Upper lobe of left lung (tissue), 6 donors: ENCODE measurements around the gene NRXN2. TPM values are rescaled to one million over a fixed set of nuclear protein-coding genes. Genes with fewer than 3 reads are reported as not detected.

ENCODE experiments used
- ATAC-seq, 2 donors: fragments of 200-7000 bp; cut with Tn5 transposase; one replicate each; pipeline ENCODE4 v1.9.1; 2022; ENCODE audit warnings: mild to moderate bottlenecking in 2 of 2, moderate library complexity in 2 of 2; ENCODE audit not compliant: low FRiP score in 2 of 2
- DNase-seq, 2 donors: peaks; one replicate each; pipeline ENCODE4 v3.0.0-alpha.2; 2019 to 2020
- H3K27ac ChIP-seq, 4 donors: fragments of 200-600 bp; sonication (generic); one replicate each; pipeline ENCODE4 v1.5.1; 2016 to 2019
- H3K27me3 ChIP-seq, 4 donors: fragments of 200-600 bp; sonication (generic); one replicate each; pipeline ENCODE4 v1.5.1; 2017 to 2019
- H3K36me3 ChIP-seq, 4 donors: fragments of 200-600 bp; sonication (generic); one replicate each; pipeline ENCODE4 v1.5.1; 2016 to 2019
- H3K4me1 ChIP-seq, 4 donors: fragments of 200-600 bp; sonication (generic); one replicate each; pipeline ENCODE4 v1.5.1; 2018 to 2019
- H3K4me3 ChIP-seq, 4 donors: fragments of 200-600 bp; sonication (generic); one replicate each; pipeline ENCODE4 v1.5.1; 2017 to 2019; ENCODE audit warnings: mild to moderate bottlenecking in 2 of 4, moderate library complexity in 1 of 4
- H3K9me3 ChIP-seq, 4 donors: fragments of 200-600 bp; sonication (generic); one replicate each; pipeline ENCODE4 v1.5.1; 2018 to 2019
- EP300 ChIP-seq, 4 donors: sonication (generic); formaldehyde crosslinking; IDR thresholded peaks; one replicate each; pipeline ENCODE4 v1.5.1; 2017; ENCODE audit warnings: antibody characterized with exemption in 4 of 4, control low read depth in 2 of 4
- POLR2A ChIP-seq, 4 donors: fragments of 450-650 bp; IDR thresholded peaks; one replicate each; pipeline ENCODE4 v1.5.1; 2016 to 2017; ENCODE audit warnings: antibody characterized with exemption in 4 of 4, mild to moderate bottlenecking in 2 of 4
- POLR2AphosphoS5 ChIP-seq, 2 donors: sonication (generic); formaldehyde crosslinking; IDR thresholded peaks; one replicate each; pipeline ENCODE4 v1.5.1; 2017; ENCODE audit warnings: antibody characterized with exemption in 2 of 2
- WGBS, 2 donors: methylation state at CpG; one replicate each; pipeline ENCODE4 v1.1.5; 2017 to 2018; 5-methylcytosine and 5-hydroxymethylcytosine counted together
- total RNA-seq, 6 donors: library from RNA; depleted of rRNA in 4 of 6; stranded (reverse); fragments of >200 nt in 4 of 6; gene quantifications; one replicate each; pipeline versions ENCODE4 v1.1.0 to v1.2.1, GENCODE V29; 2016 to 2021
- TF ChIP-seq, protein P1 (sequence below), 6 experiments: fragments of 450-650 bp in 4 of 6; fragments of 200-600 bp in 2 of 6; sonication (generic) in 2 of 6; IDR thresholded peaks; one replicate each; pipeline ENCODE4 v1.5.1; 2016 to 2019; ENCODE audit warnings: antibody characterized with exemption in 6 of 6
- donor health status: DM: no; HTN: no; CAD: no; lungs with moderate emphysema.
- donor health status: DM: no; HTN: yes; CAD: no; lungs with severe emphysema.

Gene NRXN2
- total RNA-seq, 6 donors from 2014 or later: 0.59 to 21.6 (median 2.9) TPM; not detected in 2

DNA sequence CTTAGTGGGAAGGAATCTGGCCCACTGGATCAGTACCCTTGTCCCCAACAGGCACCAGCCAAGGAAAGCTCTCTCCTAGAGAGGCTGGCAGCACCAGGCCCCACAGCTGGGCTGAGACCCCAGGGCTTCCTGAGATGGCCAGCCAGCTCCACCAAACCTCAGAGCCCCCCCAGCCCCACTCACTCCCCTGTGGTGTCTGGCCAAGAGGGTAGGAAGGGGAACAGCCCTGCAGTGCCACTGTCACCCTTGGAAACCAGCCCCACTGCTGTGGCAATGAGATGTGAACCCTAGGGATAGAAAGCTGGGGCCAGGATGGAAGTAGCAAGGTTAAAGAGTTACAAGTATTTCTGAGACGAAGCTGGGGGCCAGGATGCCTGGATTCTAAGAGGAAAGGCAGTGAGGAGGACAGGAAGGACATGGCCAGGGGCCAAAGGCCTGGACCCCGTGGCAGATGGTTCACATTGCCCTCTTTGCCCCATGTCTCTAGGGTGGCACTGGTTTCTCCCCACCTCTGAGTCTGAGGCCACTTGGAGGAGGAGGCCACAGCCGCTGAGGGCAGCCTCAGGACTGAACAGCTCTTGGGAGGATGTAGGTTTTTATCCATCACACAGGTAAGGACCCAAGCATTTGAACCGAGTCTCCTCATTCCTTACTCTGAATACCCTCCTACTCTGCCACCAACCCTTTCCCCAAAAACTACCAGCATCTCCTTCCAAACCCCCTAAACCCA, 28.8 kb downstream of the NRXN2 start:
- DNase-seq: peak in 1 of 2 donors; percentile 24
- Histone ChIP-seq H3K36me3 (no peaks in the 10 kb centered on the region), H3K27ac (no peak overlapping the region), H3K9me3 (no peaks in the 10 kb centered on the region), H3K27me3 (no peaks in the 10 kb centered on the region), H3K4me3 (no peak overlapping the region), H3K4me1 (peaks cover 0 to 2% (median under 1%) of the 10 kb centered on the region in 4 donors)
- TF ChIP-seq POLR2AphosphoS5 (IDR thresholded peaks at IDR 0.05): no peak
- WGBS, 2 donors: 45 to 71% methylated on average over 4 of the region's 4 CpGs
- ATAC-seq: no peak

DNA sequence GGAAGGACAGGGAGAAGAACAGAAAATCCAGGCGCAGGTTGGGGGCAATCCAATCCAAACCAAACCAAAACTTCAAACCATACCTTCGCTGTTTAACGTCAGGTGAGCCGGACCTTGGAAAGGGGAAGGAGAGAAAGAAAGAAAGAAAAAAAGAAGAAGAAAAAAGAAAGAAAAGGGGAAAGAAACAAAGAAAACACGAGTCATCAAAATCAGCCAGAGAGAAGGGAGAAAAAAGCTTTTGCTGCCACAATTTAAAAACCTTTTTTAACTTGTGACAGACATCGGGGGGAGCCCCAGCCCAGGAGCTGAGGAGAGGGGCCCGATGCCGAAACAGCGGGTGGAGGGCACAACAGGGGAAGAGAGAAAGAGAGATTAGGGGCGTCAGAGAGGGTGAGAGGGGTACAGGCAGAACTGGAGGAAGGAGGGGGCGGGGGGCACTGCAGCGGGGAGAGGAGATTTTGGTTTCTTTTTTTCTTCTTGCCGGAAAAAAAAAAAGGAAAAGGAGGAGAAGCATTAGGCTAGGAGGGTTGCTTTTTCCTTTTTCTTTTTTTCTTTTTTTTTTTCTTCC, 30.1 kb downstream of the NRXN2 start:
- ATAC-seq (no peak), DNase-seq (peak in 1 of 2 donors; percentile 13)
- Histone ChIP-seq H3K4me1 (peaks cover 10 to 15% (median 12%) of the 10 kb centered on the region in 4 donors), H3K9me3 (no peaks in the 10 kb centered on the region), H3K4me3 (no peak overlapping the region), H3K27ac (no peak overlapping the region), H3K36me3 (no peaks in the 10 kb centered on the region), H3K27me3 (no peaks in the 10 kb centered on the region)
- 19 to 22% methylated on average over 13 of the region's 13 CpGs for WGBS, 2 donors
- no peak for TF ChIP-seq POLR2A (IDR thresholded peaks at IDR 0.05)
- no peak for TF ChIP-seq POLR2AphosphoS5 (IDR thresholded peaks at IDR 0.05)

DNA sequence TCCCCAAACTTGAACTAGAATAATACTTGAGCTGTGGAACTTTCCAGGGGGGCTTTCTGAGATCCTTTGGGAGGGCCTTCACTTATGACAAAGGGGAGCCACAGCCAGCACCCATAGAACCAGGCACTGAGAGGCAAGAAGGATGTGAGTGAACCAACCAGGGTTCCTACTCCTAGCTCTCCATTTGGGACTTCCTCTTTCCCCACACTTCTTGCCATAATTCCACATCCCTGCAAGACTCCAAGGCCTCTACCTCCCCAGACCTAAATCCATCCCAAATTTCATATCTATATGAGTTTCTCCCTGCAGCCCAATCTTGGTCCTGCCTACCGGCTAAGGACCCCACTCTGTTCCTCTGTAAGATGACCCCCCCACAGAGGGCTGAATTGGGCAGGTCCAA, 31.5 kb downstream of the NRXN2 start:
- Histone ChIP-seq H3K27ac (no peak overlapping the region), H3K36me3 (no peaks in the 10 kb centered on the region), H3K27me3 (no peaks in the 10 kb centered on the region), H3K9me3 (no peaks in the 10 kb centered on the region), H3K4me1 (peaks cover 10 to 19% (median 16%) of the 10 kb centered on the region in 4 donors), H3K4me3 (no peak overlapping the region)
- ATAC-seq: no peak
- no peak for DNase-seq
- WGBS, 2 donors: 93 to 100% methylated on average over 1 of the region's 1 CpG
- TF ChIP-seq EP300 (IDR thresholded peaks at IDR 0.05) (no peak), POLR2A (IDR thresholded peaks at IDR 0.05) (no peak), POLR2AphosphoS5 (IDR thresholded peaks at IDR 0.05) (no peak)
- TF ChIP-seq, protein P1, sequence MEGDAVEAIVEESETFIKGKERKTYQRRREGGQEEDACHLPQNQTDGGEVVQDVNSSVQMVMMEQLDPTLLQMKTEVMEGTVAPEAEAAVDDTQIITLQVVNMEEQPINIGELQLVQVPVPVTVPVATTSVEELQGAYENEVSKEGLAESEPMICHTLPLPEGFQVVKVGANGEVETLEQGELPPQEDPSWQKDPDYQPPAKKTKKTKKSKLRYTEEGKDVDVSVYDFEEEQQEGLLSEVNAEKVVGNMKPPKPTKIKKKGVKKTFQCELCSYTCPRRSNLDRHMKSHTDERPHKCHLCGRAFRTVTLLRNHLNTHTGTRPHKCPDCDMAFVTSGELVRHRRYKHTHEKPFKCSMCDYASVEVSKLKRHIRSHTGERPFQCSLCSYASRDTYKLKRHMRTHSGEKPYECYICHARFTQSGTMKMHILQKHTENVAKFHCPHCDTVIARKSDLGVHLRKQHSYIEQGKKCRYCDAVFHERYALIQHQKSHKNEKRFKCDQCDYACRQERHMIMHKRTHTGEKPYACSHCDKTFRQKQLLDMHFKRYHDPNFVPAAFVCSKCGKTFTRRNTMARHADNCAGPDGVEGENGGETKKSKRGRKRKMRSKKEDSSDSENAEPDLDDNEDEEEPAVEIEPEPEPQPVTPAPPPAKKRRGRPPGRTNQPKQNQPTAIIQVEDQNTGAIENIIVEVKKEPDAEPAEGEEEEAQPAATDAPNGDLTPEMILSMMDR (IDR thresholded peaks at IDR 0.05): no peak

DNA sequence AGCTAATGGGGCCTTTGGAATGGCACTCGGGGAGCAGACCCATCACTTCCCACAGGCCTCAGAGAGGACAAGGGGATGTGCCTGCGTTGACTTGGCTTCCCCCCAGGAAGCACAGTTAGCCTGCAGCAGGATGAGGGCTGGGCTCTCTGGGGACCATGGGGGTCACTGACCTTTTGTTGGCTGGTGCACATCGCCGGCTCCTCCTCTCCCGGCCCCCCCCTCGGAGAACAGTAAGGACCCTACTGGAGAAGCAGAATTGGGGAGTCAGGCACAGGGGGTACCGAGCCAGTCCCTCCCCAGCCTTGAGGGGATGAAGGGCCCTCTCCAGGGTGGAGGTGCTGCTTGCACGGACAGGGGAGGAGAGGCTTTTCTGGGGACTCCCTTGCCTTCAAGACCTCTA, 32.8 kb downstream of the NRXN2 start:
- Histone ChIP-seq H3K9me3 (no peaks in the 10 kb centered on the region), H3K27me3 (no peaks in the 10 kb centered on the region), H3K4me1 (peaks cover 10 to 19% (median 16%) of the 10 kb centered on the region in 4 donors), H3K27ac (no peak overlapping the region), H3K4me3 (no peak overlapping the region), H3K36me3 (no peaks in the 10 kb centered on the region)
- peak in 1 of 2 donors; percentile 44 for DNase-seq
- no peak for ATAC-seq
- 70 to 74% methylated on average over 3 to 8 of the region's 8 CpGs for WGBS, 2 donors
- no peak for TF ChIP-seq POLR2AphosphoS5 (IDR thresholded peaks at IDR 0.05)
- TF ChIP-seq, protein P1 (IDR thresholded peaks at IDR 0.05): no peak
- no peak for TF ChIP-seq EP300 (IDR thresholded peaks at IDR 0.05)
- TF ChIP-seq POLR2A (IDR thresholded peaks at IDR 0.05): no peak

DNA sequence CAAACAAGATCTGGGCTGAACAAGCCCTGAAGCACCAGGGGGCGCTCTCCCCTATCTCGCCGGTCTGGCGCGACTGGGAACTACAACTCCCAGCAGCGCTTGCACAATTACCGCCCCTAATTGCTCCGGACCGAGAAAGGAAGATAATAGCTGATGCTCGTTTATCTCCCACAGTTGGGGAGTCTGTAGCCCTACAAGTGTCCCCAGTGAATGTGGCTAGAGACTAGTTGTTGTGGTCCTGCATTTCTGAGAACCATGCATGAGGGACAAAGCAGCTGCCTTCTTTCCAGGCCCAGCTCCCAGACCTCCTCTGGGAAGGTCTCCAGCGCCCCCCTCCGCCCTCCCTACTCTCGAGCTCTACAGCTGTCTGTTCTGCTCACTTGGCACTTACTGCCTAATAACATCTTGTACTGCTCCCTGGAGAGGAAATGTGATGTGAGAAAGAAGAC, 34.4 kb downstream of the NRXN2 start:
- H3K4me3 ChIP-seq: peak overlapping the region in 3 of 4 donors; percentile 32 to 51 (median 45)
- peak; percentile 85 to 97 for ATAC-seq
- WGBS, 2 donors: 1 to 5% methylated on average over 4 to 13 of the region's 13 CpGs
- H3K27me3 ChIP-seq: no peaks in the 10 kb centered on the region
- DNase-seq: peak; percentile 83 to 86
- peaks cover 10 to 19% (median 16%) of the 10 kb centered on the region in 4 donors for H3K4me1 ChIP-seq
- H3K36me3 ChIP-seq: no peaks in the 10 kb centered on the region
- TF ChIP-seq, protein P1 (IDR thresholded peaks at IDR 0.05): peak; percentile 84 to 92 (median 88)
- TF ChIP-seq EP300 (IDR thresholded peaks at IDR 0.05): no peak
- peak in 1 of 2 donors; percentile 26 for TF ChIP-seq POLR2AphosphoS5 (IDR thresholded peaks at IDR 0.05)
- TF ChIP-seq POLR2A (IDR thresholded peaks at IDR 0.05): no peak
- peak overlapping the region in 2 of 4 donors; percentile 27 to 51 for H3K27ac ChIP-seq
- no peaks in the 10 kb centered on the region for H3K9me3 ChIP-seq
